MM.1S (cell line): ENCODE measurements around the gene RYR2.
A peak's percentile ranks its signal among the peaks of the same experiment; 100 is the strongest.

Experiments used
- DNase-seq: peaks from one replicate; pipeline ENCODE4 v3.0.0-alpha.2; 2015
- H2AFZ ChIP-seq: fragments of 300-600 bp; sonication (generic); 2 replicates; pipeline ENCODE4 v1.6.0; 2016; ENCODE audit warnings: antibody characterized with exemption, low read length
- H3F3A ChIP-seq: fragments of 300-600 bp; sonication (generic); 2 replicates; pipeline ENCODE4 v1.6.1; 2016; ENCODE audit warnings: mild to moderate bottlenecking, antibody characterized with exemption, low read length, moderate library complexity, mixed read lengths; ENCODE audit not compliant: insufficient read depth
- H3K27ac ChIP-seq: fragments of 300-600 bp; sonication (generic); 2 replicates; pipeline ENCODE4 v1.5.1; 2016; ENCODE audit warnings: mild to moderate bottlenecking, low read length
- H3K27me3 ChIP-seq: fragments of 300-600 bp; sonication (generic); replicated peaks from 2 replicates; pipeline ENCODE4 v1.6.0; 2016; ENCODE audit warnings: low read length; ENCODE audit not compliant: insufficient read depth
- H3K36me3 ChIP-seq: fragments of 300-600 bp; sonication (generic); replicated peaks from 2 replicates; pipeline ENCODE4 v1.6.1; 2016; ENCODE audit warnings: mild to moderate bottlenecking, low read length, mixed read lengths; ENCODE audit not compliant: insufficient read depth
- H3K4me1 ChIP-seq: fragments of 300-600 bp; sonication (generic); 2 replicates; pipeline ENCODE4 v1.6.1; 2016; ENCODE audit warnings: low read length, mixed read lengths
- H3K4me2 ChIP-seq: fragments of 300-600 bp; sonication (generic); 2 replicates; pipeline ENCODE4 v1.6.0; 2016; ENCODE audit warnings: low read depth, low read length
- H3K4me3 ChIP-seq: fragments of 300-600 bp; sonication (generic); 2 replicates; pipeline ENCODE4 v1.5.1; 2016; ENCODE audit warnings: low read length, mixed read lengths
- H3K79me2 ChIP-seq: fragments of 300-600 bp; sonication (generic); 2 replicates; pipeline ENCODE4 v1.6.1; 2016; ENCODE audit warnings: mixed run types, low read length, mixed read lengths
- H3K9ac ChIP-seq: fragments of 300-600 bp; sonication (generic); 2 replicates; pipeline ENCODE4 v1.6.1; 2016; ENCODE audit warnings: low read length, mixed read lengths
- H3K9me2 ChIP-seq: fragments of 300-600 bp; sonication (generic); replicated peaks from 2 replicates; pipeline ENCODE4 v1.6.1; 2016; ENCODE audit warnings: mild to moderate bottlenecking, low read length, mixed read lengths; ENCODE audit not compliant: insufficient read depth
- H3K9me3 ChIP-seq: fragments of 300-600 bp; sonication (generic); replicated peaks from 2 replicates; pipeline ENCODE4 v1.6.1; 2016; ENCODE audit warnings: mild to moderate bottlenecking, low read length, mixed read lengths; ENCODE audit not compliant: insufficient read depth
- H4K20me1 ChIP-seq: fragments of 300-600 bp; sonication (generic); 2 replicates; pipeline ENCODE4 v1.6.1; 2016; ENCODE audit warnings: mild to moderate bottlenecking, low read length, moderate library complexity, mixed read lengths; ENCODE audit not compliant: insufficient read depth
- EZH2 ChIP-seq: fragments of 300-600 bp; sonication (generic); optimal IDR thresholded peaks from 2 replicates; pipeline ENCODE3; 2017; ENCODE audit warnings: low read depth, mild to moderate bottlenecking, antibody characterized with exemption, low read length, mixed read lengths
- EZH2phosphoT487 ChIP-seq: fragments of 300-600 bp; sonication (generic); IDR thresholded peaks from 2 replicates; pipeline ENCODE4 v1.6.1; 2018; ENCODE audit warnings: antibody characterized with exemption, low read length
- TF ChIP-seq, protein P1 (sequence below): fragments of 300-600 bp; sonication (generic); IDR thresholded peaks from 2 replicates; pipeline ENCODE4 v1.5.1; 2016; ENCODE audit warnings: antibody characterized with exemption, low read length, mixed read lengths

The RYR2 gene

DNA sequence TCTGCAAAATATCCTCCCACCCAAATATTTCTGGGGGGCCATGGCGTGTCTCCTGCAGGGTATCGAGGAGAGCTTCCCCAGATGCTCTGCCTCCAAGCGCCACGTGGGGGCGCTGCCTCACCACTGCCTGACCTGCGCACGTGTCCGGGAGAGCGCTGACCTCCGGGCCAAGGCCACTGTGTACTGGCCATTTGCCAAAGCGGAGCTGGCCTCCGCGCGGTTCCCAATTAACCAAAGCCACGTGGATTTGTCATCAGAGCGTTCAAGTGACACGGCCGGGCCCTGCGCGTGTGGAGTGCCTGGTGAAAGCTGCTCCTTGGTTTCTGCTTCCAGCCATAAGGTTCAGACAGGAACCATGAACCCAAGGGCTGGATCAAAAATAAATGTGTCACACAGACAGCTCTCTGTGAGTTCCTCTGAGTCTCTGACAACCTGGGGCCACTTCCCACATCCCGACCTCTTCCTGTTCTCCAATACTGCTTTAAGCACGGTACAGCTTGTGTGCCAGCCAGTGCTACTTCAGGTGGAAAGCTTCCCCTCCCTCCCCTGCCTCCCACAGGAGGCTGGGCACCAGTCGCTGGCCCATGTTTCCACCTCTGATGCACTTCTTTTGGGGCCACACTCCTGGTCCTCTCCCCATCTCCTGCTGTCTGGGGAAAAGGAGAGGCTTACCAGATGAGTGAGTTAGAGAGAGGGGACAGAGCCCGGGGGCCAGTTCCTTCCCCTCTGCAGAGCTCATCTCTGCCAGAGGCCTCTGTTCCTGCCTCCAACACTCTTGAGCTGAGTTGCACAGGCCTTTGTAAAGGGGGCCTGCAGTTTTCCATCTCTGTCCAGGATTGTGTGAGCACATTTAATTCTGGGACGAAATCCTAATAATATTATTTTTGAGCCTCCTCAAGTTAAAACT is 822.6 kb downstream of the RYR2 start:
- Histone ChIP-seq H3K4me3 (peak overlapping the region; percentile 59), H3F3A (no peaks in the 10 kb centered on the region), H3K4me1 (no peaks in the 10 kb centered on the region), H3K27me3 (no peaks in the 10 kb centered on the region), H3K4me2 (peak overlapping the region; percentile 86), H3K9ac (no peak overlapping the region; the same call in 1 of the 2 replicates), H3K9me3 (no peaks in the 10 kb centered on the region), H2AFZ (peak overlapping the region; percentile 77), H3K36me3 (no peaks in the 10 kb centered on the region), H3K27ac (no peak overlapping the region), H3K79me2 (no peaks in the 10 kb centered on the region), H4K20me1 (no peaks in the 10 kb centered on the region), H3K9me2 (no peaks in the 10 kb centered on the region)
- peak; percentile 52 for DNase-seq
- TF ChIP-seq, protein P1, sequence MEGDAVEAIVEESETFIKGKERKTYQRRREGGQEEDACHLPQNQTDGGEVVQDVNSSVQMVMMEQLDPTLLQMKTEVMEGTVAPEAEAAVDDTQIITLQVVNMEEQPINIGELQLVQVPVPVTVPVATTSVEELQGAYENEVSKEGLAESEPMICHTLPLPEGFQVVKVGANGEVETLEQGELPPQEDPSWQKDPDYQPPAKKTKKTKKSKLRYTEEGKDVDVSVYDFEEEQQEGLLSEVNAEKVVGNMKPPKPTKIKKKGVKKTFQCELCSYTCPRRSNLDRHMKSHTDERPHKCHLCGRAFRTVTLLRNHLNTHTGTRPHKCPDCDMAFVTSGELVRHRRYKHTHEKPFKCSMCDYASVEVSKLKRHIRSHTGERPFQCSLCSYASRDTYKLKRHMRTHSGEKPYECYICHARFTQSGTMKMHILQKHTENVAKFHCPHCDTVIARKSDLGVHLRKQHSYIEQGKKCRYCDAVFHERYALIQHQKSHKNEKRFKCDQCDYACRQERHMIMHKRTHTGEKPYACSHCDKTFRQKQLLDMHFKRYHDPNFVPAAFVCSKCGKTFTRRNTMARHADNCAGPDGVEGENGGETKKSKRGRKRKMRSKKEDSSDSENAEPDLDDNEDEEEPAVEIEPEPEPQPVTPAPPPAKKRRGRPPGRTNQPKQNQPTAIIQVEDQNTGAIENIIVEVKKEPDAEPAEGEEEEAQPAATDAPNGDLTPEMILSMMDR: peak; percentile 99
- TF ChIP-seq EZH2phosphoT487 (no peak), EZH2 (no peak)

DNA sequence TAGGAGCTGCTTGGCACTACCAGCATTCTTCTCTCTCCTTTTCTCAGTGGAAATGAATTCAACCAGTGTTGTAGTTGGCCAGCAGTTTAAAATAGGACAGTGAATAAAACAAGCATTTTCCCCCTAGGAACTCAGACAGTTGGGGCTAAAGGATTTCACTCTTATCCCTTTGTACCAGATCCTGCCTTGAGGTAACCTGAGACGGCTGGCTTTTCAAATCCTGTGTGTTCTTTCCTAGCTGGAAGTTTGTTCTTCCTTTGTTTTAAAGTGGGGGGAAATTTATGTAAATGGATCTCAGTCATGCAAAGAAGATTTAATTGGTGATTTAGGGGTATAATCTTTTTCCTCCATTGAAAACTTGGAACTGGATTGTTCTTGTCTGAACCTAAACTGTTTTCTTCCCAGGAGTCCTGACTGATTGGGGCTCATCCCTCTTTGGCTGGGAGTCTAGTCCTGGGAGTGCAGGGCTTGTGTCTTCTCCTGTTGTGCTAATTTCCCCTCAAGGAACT is 825.5 kb downstream of the RYR2 start:
- Histone ChIP-seq H2AFZ (no peak overlapping the region), H3K27ac (no peak overlapping the region), H4K20me1 (no peaks in the 10 kb centered on the region), H3K4me2 (no peak overlapping the region), H3K4me3 (no peak overlapping the region), H3K9me3 (no peaks in the 10 kb centered on the region), H3K9ac (no peak overlapping the region), H3K9me2 (no peaks in the 10 kb centered on the region), H3K27me3 (no peaks in the 10 kb centered on the region), H3K4me1 (no peaks in the 10 kb centered on the region), H3K36me3 (no peaks in the 10 kb centered on the region), H3K79me2 (no peaks in the 10 kb centered on the region), H3F3A (no peaks in the 10 kb centered on the region)
- TF ChIP-seq, protein P1: no peak
- TF ChIP-seq EZH2 (no peak), EZH2phosphoT487 (no peak)
- DNase-seq: no peak

DNA sequence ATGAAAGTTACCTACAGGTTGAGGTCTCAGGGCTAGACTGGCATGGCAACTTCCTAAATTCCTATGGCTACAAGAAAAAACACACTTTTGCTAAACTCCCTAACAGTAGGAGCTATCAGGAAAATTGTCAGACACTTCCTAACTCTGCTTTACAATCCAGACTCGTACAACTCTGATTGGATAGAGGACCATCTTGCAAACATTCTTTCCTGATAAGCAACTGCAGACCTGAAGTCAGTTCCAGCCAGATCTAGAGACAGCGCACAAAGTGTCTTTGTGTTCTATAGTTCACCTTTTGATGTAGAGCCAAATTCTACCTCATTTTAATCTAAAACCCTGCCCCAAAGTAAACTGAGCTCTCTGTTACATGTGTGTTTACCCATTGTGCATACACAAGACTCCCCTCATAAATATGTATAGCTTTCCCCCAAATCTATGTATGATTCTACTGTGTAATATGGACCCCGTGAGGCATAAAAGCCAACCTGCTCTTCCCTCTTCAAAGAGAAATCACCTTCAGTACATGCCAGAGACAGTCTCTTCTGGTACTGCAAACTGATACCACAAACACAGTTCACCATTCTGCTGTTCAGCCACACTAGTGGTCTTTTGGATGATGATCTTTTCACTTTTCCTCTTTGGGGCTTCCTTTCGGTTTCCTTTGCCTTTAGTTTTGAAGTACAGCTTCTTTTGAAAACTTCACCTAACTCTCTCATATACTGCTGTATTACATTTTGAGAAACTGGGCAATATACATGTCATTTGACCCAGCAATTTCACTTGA is 827.0 kb downstream of the RYR2 start:
- Histone ChIP-seq H3K36me3 (no peaks in the 10 kb centered on the region), H3K4me2 (no peak overlapping the region), H3K4me3 (no peak overlapping the region), H3K9me2 (no peaks in the 10 kb centered on the region), H4K20me1 (no peaks in the 10 kb centered on the region), H3K27ac (no peak overlapping the region), H2AFZ (no peak overlapping the region), H3K79me2 (no peaks in the 10 kb centered on the region), H3K27me3 (no peaks in the 10 kb centered on the region), H3K9me3 (no peaks in the 10 kb centered on the region), H3K4me1 (no peaks in the 10 kb centered on the region), H3F3A (no peaks in the 10 kb centered on the region), H3K9ac (no peak overlapping the region)
- peak; percentile 51 for DNase-seq
- TF ChIP-seq, protein P1: no peak
